H1 (cell line): ENCODE measurements around the gene LOXL4. TPM values are rescaled to one million over a fixed set of nuclear protein-coding genes. Genes with fewer than 3 reads are reported as not detected.

Source experiments
- CTCF ChIA-PET: fragments of 300-600 bp; sonication (Branson Sonifier 250); formaldehyde crosslinking; loops from one replicate; lab custom pipeline; 2021; ENCODE audit not compliant: partially characterized antibody; lab: Charles Lee
- POLR2A ChIA-PET: fragments of 300-600 bp; sonication (Branson Sonifier 250); formaldehyde crosslinking; loops from one replicate; lab custom pipeline; 2021; ENCODE audit warnings: inconsistent platforms; ENCODE audit not compliant: partially characterized antibody; lab: Charles Lee
- DNase-seq, 2 experiments: peaks; one replicate each; pipeline versions ENCODE4 v3.0.0 to v3.0.0-alpha.2; 2010 to 2022; ENCODE audit warnings: low spot score in 2 of 2, low read depth in 1 of 2, mixed read lengths in 1 of 2
- FAIRE-seq: peaks from 2 replicates; lab custom pipeline; 2011; peaks lifted over from hg19 to GRCh38; lab: Jason Lieb, UNC
- H2AFZ ChIP-seq: 2 replicates; pipeline ENCODE4 v1.8.1; 2012; ENCODE audit warnings: low read length, inconsistent platforms
- H2AK5ac ChIP-seq: 2 replicates; pipeline ENCODE4 v1.6.1; 2013; ENCODE audit warnings: low read depth, low read length
- H2BK120ac ChIP-seq: replicated peaks from 2 replicates; pipeline ENCODE3; 2013; ENCODE audit warnings: low read depth, low read length, inconsistent platforms
- H2BK12ac ChIP-seq: 2 replicates; pipeline ENCODE4 v1.6.1; 2013; ENCODE audit warnings: low read depth, low read length
- H2BK15ac ChIP-seq: 2 replicates; pipeline ENCODE4 v1.6.1; 2013; ENCODE audit warnings: low read length
- H2BK20ac ChIP-seq: 2 replicates; pipeline ENCODE4 v1.6.1; 2013; ENCODE audit warnings: low read length
- H2BK5ac ChIP-seq: 2 replicates; pipeline ENCODE4 v1.6.1; 2013; ENCODE audit warnings: low read depth, low read length
- H3K14ac ChIP-seq: 2 replicates; pipeline ENCODE4 v1.6.1; 2013; ENCODE audit warnings: inconsistent platforms; ENCODE audit not compliant: insufficient read length
- H3K18ac ChIP-seq: 2 replicates; pipeline ENCODE4 v1.6.1; 2013; ENCODE audit warnings: low read length; ENCODE audit errors: extremely low read depth
- H3K23ac ChIP-seq: 2 replicates; pipeline ENCODE4 v1.6.1; 2013; ENCODE audit warnings: inconsistent platforms; ENCODE audit not compliant: insufficient read length
- H3K23me2 ChIP-seq: 2 replicates; pipeline ENCODE4 v1.6.1; 2013; ENCODE audit warnings: low read depth, low read length
- H3K27ac ChIP-seq: 2 replicates; pipeline ENCODE4 v1.6.1; 2011; ENCODE audit warnings: low read depth, low read length, inconsistent platforms
- H3K27me3 ChIP-seq, 4 experiments: replicated peaks in 1 of 4; 1 replicate in 1 of 4; 2 replicates in 3 of 4; pipeline versions ENCODE4 v1.6.1 to v1.8.1; 2011 to 2013; ENCODE audit warnings: low read length in 3 of 4, mild to moderate bottlenecking in 3 of 4, inconsistent platforms in 2 of 4, mixed read lengths in 2 of 4, moderate library complexity in 1 of 4; ENCODE audit not compliant: control insufficient read depth in 3 of 4, insufficient read depth in 3 of 4; ENCODE audit errors: extremely low read depth in 1 of 4
- H3K36me3 ChIP-seq, 4 experiments: 2 replicates each; pipeline versions ENCODE4 v1.6.1 to v1.8.1; 2011 to 2013; ENCODE audit warnings: mild to moderate bottlenecking in 4 of 4, low read length in 3 of 4, moderate library complexity in 2 of 4, control low read depth in 1 of 4, inconsistent platforms in 1 of 4; ENCODE audit not compliant: insufficient read depth in 4 of 4, control insufficient read depth in 2 of 4
- H3K4ac ChIP-seq: replicated peaks from 2 replicates; pipeline ENCODE3; 2013; ENCODE audit warnings: low read length, low read depth, mixed read lengths, inconsistent platforms; ENCODE audit not compliant: insufficient read length
- H3K4me1 ChIP-seq, 4 experiments: replicated peaks in 1 of 4; 1 replicate in 1 of 4; 2 replicates in 3 of 4; pipeline versions ENCODE4 v1.6.1 to v1.8.1; 2011 to 2013; ENCODE audit warnings: low read length in 3 of 4, inconsistent platforms in 2 of 4, mixed read lengths in 1 of 4; ENCODE audit not compliant: insufficient read depth in 4 of 4, control insufficient read depth in 3 of 4
- H3K4me2 ChIP-seq, 2 experiments: 2 replicates each; pipeline versions ENCODE4 v1.6.1 to v1.8.1; 2011 to 2013; ENCODE audit warnings: low read depth in 2 of 2, low read length in 2 of 2, control low read depth in 1 of 2, inconsistent platforms in 1 of 2, mild to moderate bottlenecking in 1 of 2; ENCODE audit not compliant: insufficient read depth in 1 of 2
- H3K4me3 ChIP-seq, 4 experiments: fragments of 200-600, 300-600 bp in 1 of 4; sonication (generic), shearing (Covaris generic), sonication (Bioruptor Twin) in 1 of 4; 2 replicates each; pipeline versions ENCODE4 v1.5.1 to v1.8.1; 2011 to 2016; ENCODE audit warnings: low read length in 4 of 4, low read depth in 3 of 4, control low read depth in 2 of 4, inconsistent platforms in 2 of 4, mild to moderate bottlenecking in 2 of 4, mixed read lengths in 1 of 4, moderate library complexity in 1 of 4; ENCODE audit not compliant: insufficient read depth in 2 of 4; ENCODE audit errors: extremely low read depth in 1 of 4
- H3K56ac ChIP-seq: replicated peaks from 2 replicates; pipeline ENCODE3; 2013; ENCODE audit warnings: low read depth, mild to moderate bottlenecking, mixed read lengths, low read length, inconsistent platforms; ENCODE audit not compliant: insufficient read length
- H3K79me1 ChIP-seq: 2 replicates; pipeline ENCODE4 v1.6.1; 2013; ENCODE audit warnings: low read depth, low read length, control low read depth
- H3K79me2 ChIP-seq, 2 experiments: 2 replicates each; pipeline versions ENCODE4 v1.6.1 to v1.8.1; 2012 to 2013; ENCODE audit warnings: low read length in 2 of 2, mild to moderate bottlenecking in 2 of 2, inconsistent platforms in 1 of 2; ENCODE audit not compliant: insufficient read depth in 2 of 2, control insufficient read depth in 1 of 2
- H3K9ac ChIP-seq, 4 experiments: replicated peaks in 1 of 4; 1 replicate in 1 of 4; 2 replicates in 3 of 4; pipeline versions ENCODE4 v1.6.1 to v1.8.1; 2011 to 2013; ENCODE audit warnings: low read depth in 3 of 4, low read length in 3 of 4, control low read depth in 2 of 4, mild to moderate bottlenecking in 2 of 4, moderate library complexity in 2 of 4, inconsistent platforms in 1 of 4; ENCODE audit errors: extremely low read depth in 1 of 4
- H3K9me3 ChIP-seq, 2 experiments: 2 replicates each; pipeline versions ENCODE4 v1.6.1 to v1.8.1; 2012 to 2013; ENCODE audit warnings: mild to moderate bottlenecking in 2 of 2, moderate library complexity in 2 of 2, control low read depth in 1 of 2, inconsistent platforms in 1 of 2, low read depth in 1 of 2, low read length in 1 of 2, mixed read lengths in 1 of 2; ENCODE audit not compliant: insufficient read depth in 2 of 2
- H4K20me1 ChIP-seq, 2 experiments: replicated peaks in 1 of 2; 2 replicates each; pipeline versions ENCODE3 to v1.8.1; 2011 to 2013; ENCODE audit warnings: inconsistent platforms in 2 of 2, low read length in 2 of 2, mild to moderate bottlenecking in 1 of 2; ENCODE audit not compliant: insufficient read depth in 2 of 2, control insufficient read depth in 1 of 2
- H4K5ac ChIP-seq: 2 replicates; pipeline ENCODE4 v1.6.1; 2013; ENCODE audit warnings: low read length, low read depth, mixed read lengths, inconsistent platforms; ENCODE audit not compliant: insufficient read length
- H4K8ac ChIP-seq: 2 replicates; pipeline ENCODE4 v1.8.0; 2013; ENCODE audit warnings: mild to moderate bottlenecking, moderate library complexity, low read length, inconsistent platforms; ENCODE audit not compliant: insufficient read depth; ENCODE audit errors: extremely low read depth
- H4K91ac ChIP-seq: replicated peaks from 2 replicates; pipeline ENCODE3; 2013; ENCODE audit warnings: low read length, mixed read lengths, inconsistent platforms; ENCODE audit not compliant: insufficient read length
- FOSL1 ChIP-seq: IDR thresholded peaks from 2 replicates; pipeline ENCODE4 v1.6.1; 2011; ENCODE audit warnings: mild to moderate bottlenecking, low read depth, low read length, moderate library complexity; ENCODE audit not compliant: insufficient read depth
- SP4 ChIP-seq: IDR thresholded peaks from 2 replicates; pipeline ENCODE4 v1.6.1; 2012; ENCODE audit warnings: low read length, inconsistent platforms
- WGBS, 2 experiments: shearing (Covaris generic) in 1 of 2; methylation state at CpG; one replicate each; pipeline versions ENCODE4 v1.1.6 to v1.1.7; 2013 to 2015; ENCODE audit warnings: low lambda C conversion rate in 2 of 2, mixed read lengths in 2 of 2, inconsistent platforms in 1 of 2, low coverage in 1 of 2, missing lambda C conversion rate in 1 of 2; ENCODE audit not compliant: insufficient replicate concordance in 2 of 2, insufficient coverage in 1 of 2, insufficient read length in 1 of 2; ENCODE audit errors: extremely low coverage in 1 of 2, missing lambda C conversion rate in 1 of 2; 5-methylcytosine and 5-hydroxymethylcytosine counted together
- polyA plus RNA-seq, 7 experiments: library from polyadenylated mRNA; depleted of rRNA in 3 of 7; stranded (reverse) in 5 of 7; unstranded in 2 of 7; fragments of >200 nt in 5 of 7; fragments of 200-250 nt in 2 of 7; gene quantifications; 1 replicate in 5 of 7; 2 replicates in 1 of 7; 4 replicates in 1 of 7; pipeline versions ENCODE4 v1.2.1 to v1.2.3, GENCODE V29; 2011 to 2013; ENCODE audit warnings: missing spikeins in 2 of 7, mixed read lengths in 2 of 7
- total RNA-seq: library from RNA; stranded (reverse); fragmentation: NEBNext Ultra II Directional; extraction: Animal tissue kit (Norgen Biotek cat#: 25700); gene quantifications from 2 replicates; pipeline ENCODE4 v1.2.1, GENCODE V29; 2021

The LOXL4 gene
- total and polyA plus RNA-seq, 2 of the 8 experiments (the other 6 are each of a cell fraction or from before 2014, with no cell fraction given) = 0.13 to 0.27 TPM

DNA sequence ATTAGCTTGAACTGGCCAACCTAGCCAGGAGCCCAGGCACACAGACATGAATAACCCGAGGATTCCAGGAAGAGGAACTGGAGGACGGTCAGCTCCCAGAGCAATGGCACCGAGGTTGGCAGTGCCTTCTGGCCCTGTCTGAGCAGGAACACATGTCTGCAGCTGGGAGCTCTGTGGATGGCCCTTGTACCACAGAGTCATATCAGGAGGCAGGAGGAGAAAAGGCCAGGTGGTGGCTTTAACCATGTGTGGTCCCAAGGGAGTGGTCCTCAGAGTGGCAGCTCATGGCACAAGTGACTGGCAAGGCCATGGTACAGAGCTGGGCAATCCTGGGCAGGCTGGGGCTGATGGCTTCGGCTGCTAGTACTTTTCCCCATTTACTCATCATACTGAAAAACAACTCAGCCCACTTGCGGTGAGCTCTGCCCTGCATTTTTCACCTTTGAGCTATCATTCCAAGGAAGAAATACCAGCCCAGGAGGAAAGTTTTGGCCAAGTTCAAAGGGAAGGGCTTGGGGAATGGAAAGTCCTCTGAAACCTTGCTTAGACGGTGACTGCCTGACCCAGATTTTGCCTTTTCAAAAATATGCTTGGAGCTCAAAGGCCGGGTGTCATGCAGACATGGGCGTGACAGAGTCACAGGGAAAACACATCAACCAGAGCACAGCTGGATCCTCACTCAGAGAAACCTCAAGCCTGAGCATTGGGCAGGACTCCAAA, 25.7 kb upstream of the LOXL4 start:
- Histone ChIP-seq H3K14ac (no peak overlapping the region), H4K91ac (no peak overlapping the region), H2BK15ac (no peak overlapping the region), H3K18ac (no peak overlapping the region), H3K23me2 (no peaks in the 10 kb centered on the region), H2BK120ac (no peak overlapping the region), H4K8ac (no peak overlapping the region), H3K79me1 (no peaks in the 10 kb centered on the region), H2BK20ac (no peak overlapping the region), H3K4me1 (peaks cover 0 to 15% (median 7%) of the 10 kb centered on the region in 4 experiments; a peak in 6 of 7 replicates), H3K9ac (no peak overlapping the region), H3K4me2 (no peak overlapping the region), H3K79me2 (no peaks in the 10 kb centered on the region), H4K20me1 (no peaks in the 10 kb centered on the region), H2BK5ac (no peak overlapping the region), H2BK12ac (no peak overlapping the region), H3K27ac (no peak overlapping the region), H3K4me3 (no peak overlapping the region), H3K23ac (no peak overlapping the region), H3K36me3 (no peaks in the 10 kb centered on the region), H3K27me3 (no peaks in the 10 kb centered on the region), H3K56ac (no peak overlapping the region), H2AFZ (no peak overlapping the region), H3K9me3 (no peaks in the 10 kb centered on the region), H3K4ac (no peak overlapping the region), H2AK5ac (no peak overlapping the region), H4K5ac (no peak overlapping the region)
- FAIRE-seq = no peak
- ChIA-PET POLR2A (interaction anchor here (0.6 kb wide), 1 partner anchor 16 kb away, joined by 3 read pairs; no protein-coding TSS in a partner anchor), CTCF (interaction anchor here (0.5 to 5.9 kb wide), 8 partner anchors 9 to 697 kb away, joined by 3 to 57 read pairs (median 5); no protein-coding TSS in a partner anchor)
- 82% methylated on average over 8 of the region's 8 CpGs; no CpG with 5 or more reads in 1 of the 2 experiments for WGBS, 2 experiments
- no peak for DNase-seq
- TF ChIP-seq FOSL1 = no peak
- TF ChIP-seq SP4 = no peak
